Measurements from ENCODE around the gene SYMPK.
"Not testable (repeated sequence)": the region's sequence is repeated elsewhere in the genome, so short reads cannot be mapped to it uniquely, and the experiment has no call there.

SYMPK gene

GRCh38 chr19:45805719-45806118 is 57.2 kb downstream of the SYMPK start:
- Histone ChIP-seq H3K9me3 (ENCODE audit: insufficient read depth, low read length) (no peaks in the 10 kb centered on the region), H3K27me3 (ENCODE audit: insufficient read depth, insufficient read length) (no peaks in the 10 kb centered on the region), H3K36me3 (ENCODE audit: insufficient read depth, insufficient read length, low read length) (no peaks in the 10 kb centered on the region), H3K9ac (ENCODE audit: insufficient read length, low read depth) (no peak overlapping the region), H3K4me3 (ENCODE audit: insufficient read length, low read depth) (no peak overlapping the region), H3K4me1 (ENCODE audit: insufficient read depth, insufficient read length) (peaks cover 2% of the 10 kb centered on the region)
- TF ChIP-seq YY1 (IDR thresholded peaks at IDR 0.05; ENCODE audit: insufficient read depth, insufficient read length) (no peak), ZNF274 (IDR thresholded peaks at IDR 0.05; ENCODE audit: low read depth, low read length) (no peak), SUZ12 (IDR thresholded peaks at IDR 0.05; ENCODE audit: extremely low read depth, insufficient read depth, insufficient read length) (no peak)
- DNase-seq (ENCODE audit: low read depth, low spot score) = no peak

GRCh38 chr19:45804959-45805230 is 58.1 kb downstream of the SYMPK start:
- Histone ChIP-seq H3K4me3 (ENCODE audit: insufficient read length, low read depth) (no peak overlapping the region), H3K9me3 (ENCODE audit: insufficient read depth, low read length) (no peaks in the 10 kb centered on the region), H3K4me1 (ENCODE audit: insufficient read depth, insufficient read length) (peaks cover 4% of the 10 kb centered on the region), H3K9ac (ENCODE audit: insufficient read length, low read depth) (no peak overlapping the region), H3K27me3 (ENCODE audit: insufficient read depth, insufficient read length) (no peaks in the 10 kb centered on the region), H3K36me3 (ENCODE audit: insufficient read depth, insufficient read length, low read length) (no peaks in the 10 kb centered on the region)
- TF ChIP-seq SUZ12 (IDR thresholded peaks at IDR 0.05; ENCODE audit: extremely low read depth, insufficient read depth, insufficient read length) (no peak), YY1 (IDR thresholded peaks at IDR 0.05; ENCODE audit: insufficient read depth, insufficient read length) (no peak), ZNF274 (IDR thresholded peaks at IDR 0.05; ENCODE audit: low read depth, low read length) (no peak)
- DNase-seq (ENCODE audit: low read depth, low spot score) = no peak

GRCh38 chr19:45804140-45804958 is 58.6 kb downstream of the SYMPK start:
- H3K9ac ChIP-seq (ENCODE audit: insufficient read length, low read depth) = no peak overlapping the region
- no peaks in the 10 kb centered on the region for H3K36me3 ChIP-seq (ENCODE audit: insufficient read depth, insufficient read length, low read length)
- H3K27me3 ChIP-seq (ENCODE audit: insufficient read depth, insufficient read length) = no peaks in the 10 kb centered on the region
- no peak for TF ChIP-seq ZNF274 (IDR thresholded peaks at IDR 0.05; ENCODE audit: low read depth, low read length)
- no peak overlapping the region for H3K4me3 ChIP-seq (ENCODE audit: insufficient read length, low read depth)
- no peaks in the 10 kb centered on the region for H3K9me3 ChIP-seq (ENCODE audit: insufficient read depth, low read length)
- no peak for DNase-seq (ENCODE audit: low read depth, low spot score)
- H3K4me1 ChIP-seq (ENCODE audit: insufficient read depth, insufficient read length) = peaks cover 4% of the 10 kb centered on the region

GRCh38 chr19:45801603-45802175 is 61.3 kb downstream of the SYMPK start:
- Histone ChIP-seq H3K4me1 (ENCODE audit: insufficient read depth, insufficient read length) (peaks cover 5% of the 10 kb centered on the region), H3K27me3 (ENCODE audit: insufficient read depth, insufficient read length) (no peaks in the 10 kb centered on the region), H3K4me3 (ENCODE audit: insufficient read length, low read depth) (no peak overlapping the region), H3K9ac (ENCODE audit: insufficient read length, low read depth) (no peak overlapping the region), H3K36me3 (ENCODE audit: insufficient read depth, insufficient read length, low read length) (no peaks in the 10 kb centered on the region), H3K9me3 (ENCODE audit: insufficient read depth, low read length) (no peaks in the 10 kb centered on the region)
- TF ChIP-seq YY1 (IDR thresholded peaks at IDR 0.05; ENCODE audit: insufficient read depth, insufficient read length) (no peak), SUZ12 (IDR thresholded peaks at IDR 0.05; ENCODE audit: extremely low read depth, insufficient read depth, insufficient read length) (no peak), ZNF274 (IDR thresholded peaks at IDR 0.05; ENCODE audit: low read depth, low read length) (no peak)
- no peak for DNase-seq (ENCODE audit: low read depth, low spot score)

GRCh38 chr19:45800070-45800553 is 62.8 kb downstream of the SYMPK start:
- Histone ChIP-seq H3K4me3 (ENCODE audit: insufficient read length, low read depth) (no peak overlapping the region), H3K36me3 (ENCODE audit: insufficient read depth, insufficient read length, low read length) (no peaks in the 10 kb centered on the region), H3K4me1 (ENCODE audit: insufficient read depth, insufficient read length) (peaks cover 5% of the 10 kb centered on the region), H3K9ac (ENCODE audit: insufficient read length, low read depth) (peak overlapping the region; percentile 56), H3K27me3 (ENCODE audit: insufficient read depth, insufficient read length) (no peaks in the 10 kb centered on the region), H3K9me3 (ENCODE audit: insufficient read depth, low read length) (no peaks in the 10 kb centered on the region)
- no peak for DNase-seq (ENCODE audit: low read depth, low spot score)
- TF ChIP-seq ZNF274 (IDR thresholded peaks at IDR 0.05; ENCODE audit: low read depth, low read length) = no peak
- TF ChIP-seq SUZ12 (IDR thresholded peaks at IDR 0.05; ENCODE audit: extremely low read depth, insufficient read depth, insufficient read length) = no peak
- no peak for TF ChIP-seq YY1 (IDR thresholded peaks at IDR 0.05; ENCODE audit: insufficient read depth, insufficient read length)

GRCh38 chr19:45799541-45799940 is 63.4 kb downstream of the SYMPK start:
- H3K9ac ChIP-seq (ENCODE audit: insufficient read length, low read depth); H3K4me1 ChIP-seq (ENCODE audit: insufficient read depth, insufficient read length); H3K36me3 ChIP-seq (ENCODE audit: insufficient read depth, insufficient read length, low read length); H3K27me3 ChIP-seq (ENCODE audit: insufficient read depth, insufficient read length); DNase-seq (ENCODE audit: low read depth, low spot score); H3K4me3 ChIP-seq (ENCODE audit: insufficient read length, low read depth); H3K9me3 ChIP-seq (ENCODE audit: insufficient read depth, low read length): not testable (repeated sequence)

- Histone ChIP-seq H3K4me3 (ENCODE audit: insufficient read length, low read depth) (no peak overlapping the region), H3K9ac (ENCODE audit: insufficient read length, low read depth) (no peak overlapping the region), H3K9me3 (ENCODE audit: insufficient read depth, low read length) (no peaks in the 10 kb centered on the region), H3K4me1 (ENCODE audit: insufficient read depth, insufficient read length) (peaks cover 5% of the 10 kb centered on the region), H3K27me3 (ENCODE audit: insufficient read depth, insufficient read length) (no peaks in the 10 kb centered on the region), H3K36me3 (ENCODE audit: insufficient read depth, insufficient read length, low read length) (no peaks in the 10 kb centered on the region)
- TF ChIP-seq SUZ12 (IDR thresholded peaks at IDR 0.05; ENCODE audit: extremely low read depth, insufficient read depth, insufficient read length) (no peak), ZNF274 (IDR thresholded peaks at IDR 0.05; ENCODE audit: low read depth, low read length) (no peak), YY1 (IDR thresholded peaks at IDR 0.05; ENCODE audit: insufficient read depth, insufficient read length) (no peak)
- no peak for DNase-seq (ENCODE audit: low read depth, low spot score)
These were observed 63.9 kb downstream of the SYMPK start for GRCh38 chr19:45798995-45799517.

Data from NT2/D1 (cell line).